Measurements from ENCODE around the gene KCNQ5.
"Not testable (repeated sequence)": the region's sequence is repeated elsewhere in the genome, so short reads cannot be mapped to it uniquely, and the experiment has no call there.

The KCNQ5 gene

DNA sequence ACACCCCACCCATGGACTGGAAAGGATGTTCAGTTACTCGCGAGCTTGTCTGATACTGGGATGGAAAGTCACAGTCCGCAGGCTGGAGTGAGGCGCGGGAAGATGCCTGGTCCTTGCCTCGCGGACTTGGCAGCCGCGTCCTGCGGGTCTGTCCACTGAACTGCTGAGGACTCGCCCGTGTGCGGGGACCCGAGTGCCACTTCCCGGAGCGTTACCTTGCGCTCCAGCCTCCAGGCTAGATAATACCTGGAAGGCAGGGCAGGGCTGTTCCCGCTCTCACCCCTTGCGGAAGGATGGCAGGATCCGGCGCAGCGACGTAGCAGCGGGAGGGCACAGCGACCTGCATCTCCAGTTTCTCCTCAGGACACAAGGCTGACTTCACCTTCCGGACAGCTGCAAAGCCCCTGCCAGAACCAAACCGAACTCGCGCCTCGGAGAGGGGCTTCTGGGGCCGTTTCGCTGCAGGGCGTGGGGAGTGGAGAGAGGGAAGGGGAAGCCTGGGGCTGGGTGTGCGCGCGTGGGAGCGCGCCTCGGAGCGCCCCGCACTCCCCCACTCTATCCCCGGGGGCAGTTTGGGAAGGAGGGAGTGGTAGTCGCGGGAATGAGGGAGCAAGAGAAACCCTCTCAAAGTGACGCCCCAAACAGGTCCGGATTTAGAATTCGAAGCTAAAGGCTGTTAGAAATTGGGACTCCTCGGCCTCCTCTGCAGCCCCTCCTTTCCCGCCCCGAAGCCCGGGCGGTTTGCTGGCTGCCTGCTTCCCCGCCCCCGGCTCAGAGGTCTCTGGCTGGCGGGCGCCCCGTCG, at the start of gene KCNQ5:
Gene KCNQ5 (plus strand): TSS at position 774 of the 803 bp plus-strand sequence.
- DNase-seq = peak; percentile 30

GRCh38 chr6:72579865-72580264, 42.0 kb upstream of the KCNQ5 start:
- DNase-seq = no peak

DNA sequence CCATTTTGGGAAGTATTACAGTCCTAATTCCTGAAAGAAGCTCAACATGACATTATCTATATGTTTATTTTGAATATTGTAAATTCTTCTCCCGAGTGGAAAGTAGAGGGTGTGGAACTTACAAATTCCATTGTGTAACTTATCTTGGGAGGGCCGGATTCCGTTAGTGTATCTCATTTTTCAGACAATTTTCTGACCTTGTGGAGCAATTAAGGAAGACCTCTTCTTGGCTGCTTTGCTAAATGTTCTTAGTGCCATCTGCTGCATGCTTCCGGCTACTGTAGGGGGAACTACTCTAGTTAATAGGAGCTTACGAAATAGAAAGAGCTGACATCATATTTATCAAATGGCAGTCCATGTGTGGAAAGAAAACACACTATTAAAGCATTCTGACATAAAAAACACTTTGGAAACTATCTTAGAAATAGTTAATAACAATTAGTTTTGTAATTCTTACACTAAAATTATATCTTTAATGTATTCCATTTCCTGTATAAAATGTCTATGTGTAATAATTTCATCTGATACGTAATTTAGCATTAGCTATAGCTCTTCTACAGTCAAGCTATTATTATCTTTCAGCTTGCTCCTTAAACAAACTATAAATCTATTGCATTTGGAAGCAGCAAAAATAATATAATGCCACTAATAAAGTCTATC, 41.5 kb upstream of the KCNQ5 start:
- no peak for DNase-seq

GRCh38 chr6:72580950-72581349, 40.9 kb upstream of the KCNQ5 start:
- DNase-seq = not testable (repeated sequence)

GRCh38 chr6:72588155-72588554, 33.7 kb upstream of the KCNQ5 start:
- DNase-seq = no peak

DNA sequence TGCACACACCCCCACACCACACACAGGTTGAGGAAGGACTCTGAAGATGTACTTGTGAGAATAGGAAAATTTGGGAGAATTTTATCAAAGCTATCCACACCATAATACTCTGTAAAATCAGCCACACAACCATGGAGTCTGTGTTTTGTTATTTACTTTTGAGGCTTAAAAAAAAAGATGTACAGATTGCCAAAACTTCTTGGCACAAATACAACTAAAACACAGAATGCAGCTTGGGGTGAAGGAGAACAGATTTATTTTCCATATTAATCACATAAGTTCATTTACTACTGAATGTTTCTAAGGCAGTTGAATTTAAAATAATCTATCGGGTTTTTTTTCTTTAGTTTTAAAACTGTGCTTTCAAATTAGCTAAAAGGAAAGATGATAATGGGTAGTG, 32.8 kb upstream of the KCNQ5 start:
- DNase-seq = no peak

- DNase-seq = no peak
Observed at GRCh38 chr6:72595812-72596211, 26.1 kb upstream of the KCNQ5 start.

- DNase-seq = no peak
Observed at GRCh38 chr6:72616406-72617015, 5.4 kb upstream of the KCNQ5 start.

GRCh38 chr6:72617721-72618120, 4.1 kb upstream of the KCNQ5 start:
- no peak for DNase-seq

DNA sequence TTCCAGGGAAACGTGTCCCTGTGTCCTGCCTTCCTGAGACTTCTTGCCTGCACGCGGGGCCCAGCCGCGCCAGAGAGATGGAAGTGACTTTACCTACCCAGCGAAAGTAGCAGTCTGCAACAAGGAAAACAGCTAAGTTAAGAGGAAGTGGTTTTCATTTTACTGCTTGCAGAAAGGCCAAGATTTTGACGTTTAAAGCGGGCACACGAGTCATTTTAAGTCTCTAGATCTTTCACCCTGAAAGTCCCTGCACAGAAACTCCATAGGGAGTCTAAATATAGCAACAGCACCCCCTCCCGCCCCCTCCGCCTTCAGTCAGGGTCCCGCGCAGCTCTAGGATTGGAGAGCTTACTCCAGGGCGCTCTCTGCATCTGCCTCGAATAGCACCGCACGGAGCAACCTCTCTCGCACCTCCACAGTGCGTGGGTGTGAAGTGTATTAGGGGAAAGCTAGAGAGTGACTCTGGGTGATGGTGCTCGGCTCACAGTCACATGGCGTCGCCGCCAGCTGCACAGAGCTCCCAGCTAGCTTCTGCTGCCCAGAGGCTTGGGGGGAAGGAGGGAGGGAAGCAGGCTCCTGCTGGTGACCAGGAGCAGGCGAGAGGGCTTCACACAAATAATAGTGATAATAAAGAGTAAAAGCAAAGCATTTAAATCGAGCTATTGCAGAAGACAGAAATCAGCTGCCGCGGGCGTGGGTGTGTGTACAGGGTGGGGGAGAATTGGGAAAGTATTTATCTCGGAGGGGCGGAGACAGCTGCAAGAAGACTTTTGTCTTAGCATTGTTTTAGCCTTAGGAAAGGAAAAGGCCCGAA, 1.8 kb upstream of the KCNQ5 start:
- DNase-seq = peak; percentile 66

GRCh38 chr6:72620871-72621290, 983 bp upstream of the KCNQ5 start:
- peak; percentile 31 for DNase-seq

DNA sequence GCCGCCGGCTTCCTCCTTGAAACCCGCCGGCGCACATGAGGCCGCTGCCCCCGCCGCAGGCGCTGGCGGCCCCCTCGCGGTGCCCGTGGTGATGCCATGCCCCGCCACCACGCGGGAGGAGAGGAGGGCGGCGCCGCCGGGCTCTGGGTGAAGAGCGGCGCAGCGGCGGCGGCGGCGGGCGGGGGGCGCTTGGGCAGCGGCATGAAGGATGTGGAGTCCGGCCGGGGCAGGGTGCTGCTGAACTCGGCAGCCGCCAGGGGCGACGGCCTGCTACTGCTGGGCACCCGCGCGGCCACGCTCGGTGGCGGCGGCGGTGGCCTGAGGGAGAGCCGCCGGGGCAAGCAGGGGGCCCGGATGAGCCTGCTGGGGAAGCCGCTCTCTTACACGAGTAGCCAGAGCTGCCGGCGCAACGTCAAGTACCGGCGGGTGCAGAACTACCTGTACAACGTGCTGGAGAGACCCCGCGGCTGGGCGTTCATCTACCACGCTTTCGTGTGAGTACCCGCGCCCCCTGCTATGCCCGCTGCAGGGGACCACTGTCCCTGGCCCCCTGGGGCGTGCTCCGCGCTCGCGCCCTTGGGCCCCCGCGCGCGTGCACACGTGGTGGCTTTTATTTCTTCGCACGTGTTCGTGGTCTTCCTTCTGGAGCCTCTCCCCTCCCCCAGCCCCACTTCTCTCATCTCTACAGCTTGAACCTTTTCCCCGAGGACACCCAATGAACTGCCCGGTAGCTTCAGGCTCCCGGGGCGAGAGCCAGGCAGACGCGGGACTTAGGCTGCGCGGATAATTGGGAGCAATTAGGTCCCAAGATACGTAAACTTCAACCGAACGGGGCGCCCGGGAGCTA, 453 bp downstream of the KCNQ5 start:
- DNase-seq = peak; percentile 69

- DNase-seq = no peak
Observed at GRCh38 chr6:72623808-72624207, 1.9 kb downstream of the KCNQ5 start.

- DNase-seq = no peak
Observed at GRCh38 chr6:72624557-72625160, 2.8 kb downstream of the KCNQ5 start.

- no peak for DNase-seq
Observed at GRCh38 chr6:72626126-72626525, 4.3 kb downstream of the KCNQ5 start.

- no peak for DNase-seq
Observed at GRCh38 chr6:72627539-72627938, 5.7 kb downstream of the KCNQ5 start.

DNA sequence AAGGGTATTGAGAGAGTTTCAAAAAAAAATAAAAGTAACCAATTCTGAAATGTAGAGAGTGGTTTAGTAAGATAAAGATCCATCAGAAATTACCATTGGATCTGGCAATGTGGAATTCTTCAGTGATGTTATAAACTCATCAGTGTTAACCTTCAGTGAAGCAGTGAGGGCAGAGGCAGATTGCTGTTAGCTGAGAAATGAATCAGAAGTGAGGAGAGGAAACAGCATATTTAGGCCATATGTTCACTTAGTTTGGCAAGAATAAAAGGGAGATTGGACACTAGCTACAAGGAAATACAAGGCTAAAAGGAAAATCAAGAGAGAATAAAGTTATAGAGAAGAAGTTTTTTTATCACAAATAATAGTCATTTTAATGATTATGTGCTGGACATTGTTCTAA, 9.6 kb downstream of the KCNQ5 start:
- no peak for DNase-seq

DNA sequence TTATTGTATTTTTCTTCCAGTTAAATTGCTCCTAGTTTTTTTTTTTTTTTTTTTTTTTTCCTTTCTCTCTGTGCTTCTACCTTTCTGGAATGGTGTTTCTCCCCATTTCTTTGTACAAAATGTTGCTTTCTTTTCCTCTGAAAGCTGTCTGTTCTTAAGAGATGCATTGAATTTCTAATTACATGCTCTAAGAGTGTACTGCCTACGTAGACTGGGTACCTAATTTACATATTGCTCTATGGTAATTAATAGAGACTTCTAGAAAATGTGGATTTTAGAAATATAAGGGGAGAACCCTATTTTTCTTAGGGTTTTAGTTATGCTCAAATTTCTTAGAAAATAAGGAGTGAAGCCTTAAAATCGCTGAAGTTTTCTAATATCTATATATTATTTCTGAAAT, 13.8 kb downstream of the KCNQ5 start:
- no peak for DNase-seq

- no peak for DNase-seq
Observed at GRCh38 chr6:72636215-72636614, 14.4 kb downstream of the KCNQ5 start.

DNA sequence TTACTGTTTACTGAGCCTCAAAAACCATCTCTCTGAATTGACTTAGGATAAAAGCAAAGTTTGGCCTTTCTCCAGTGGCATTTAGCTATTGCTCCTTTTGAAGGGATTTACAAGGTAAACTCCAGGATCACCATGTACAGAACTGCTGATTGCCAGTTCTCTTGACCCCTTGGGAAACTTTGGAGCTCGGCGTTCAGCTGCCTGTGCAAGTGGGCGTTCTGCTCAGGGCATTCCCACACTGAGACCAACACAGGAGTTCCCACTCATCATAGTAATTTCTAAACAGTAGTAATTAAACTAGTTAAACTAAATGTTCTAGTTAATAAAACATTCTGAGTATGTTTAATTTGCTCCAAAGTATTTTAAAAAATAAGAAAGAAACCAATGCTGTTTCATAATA, 14.9 kb downstream of the KCNQ5 start:
- no peak for DNase-seq

DNA sequence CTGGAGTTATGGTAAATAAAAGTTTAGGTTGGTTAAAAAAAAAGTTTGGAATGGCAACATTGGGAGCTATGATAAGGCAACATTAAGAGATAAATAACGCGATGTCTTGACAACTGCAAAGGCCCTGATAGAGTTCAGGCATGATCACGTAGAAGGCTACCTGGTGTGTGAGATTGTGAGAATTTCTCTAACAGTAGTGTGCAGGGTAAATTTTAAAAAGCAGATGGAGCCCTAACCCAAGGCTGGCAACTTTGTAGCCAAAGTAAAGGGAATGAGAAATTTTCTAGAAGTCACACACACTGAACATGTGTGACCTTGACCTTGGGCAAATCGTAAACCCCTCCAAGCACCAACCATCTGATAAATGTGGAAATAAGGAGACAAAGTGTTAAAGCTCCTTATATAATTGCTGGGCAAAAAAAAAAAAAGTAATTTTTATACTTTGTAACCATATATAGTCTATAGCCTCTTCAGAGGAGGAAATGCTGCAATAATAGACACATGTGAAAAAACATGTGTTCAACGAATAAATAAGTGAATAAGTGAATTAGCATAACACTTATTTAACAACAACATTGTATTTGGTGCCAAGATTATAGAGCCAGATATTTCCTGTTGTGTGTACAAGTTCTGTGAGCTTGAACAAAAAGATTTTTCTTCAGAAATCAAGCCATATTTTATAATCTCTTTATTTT, 18.2 kb downstream of the KCNQ5 start:
- DNase-seq = no peak

All from activated T-cell treated with anti-CD3 and anti-CD28 coated beads, Interleukin-2, amount 50 U/mL, for 1 hour (primary cell).